Measurements from ENCODE around the gene SAMD4A.

Gene SAMD4A

GRCh38 chr14:54760866-54761575 lies 194.1 kb downstream of the SAMD4A start:
- Mint-ChIP-seq H3K27me3 (peaks cover 12% of the 10 kb centered on the region), H3K4me3 (no peak overlapping the region), H3K9me3 (no peaks in the 10 kb centered on the region), H3K27ac (no peak overlapping the region), H3K4me1 (peaks cover 40% of the 10 kb centered on the region)
- ATAC-seq (no peak), DNase-seq (no peak)

DNA sequence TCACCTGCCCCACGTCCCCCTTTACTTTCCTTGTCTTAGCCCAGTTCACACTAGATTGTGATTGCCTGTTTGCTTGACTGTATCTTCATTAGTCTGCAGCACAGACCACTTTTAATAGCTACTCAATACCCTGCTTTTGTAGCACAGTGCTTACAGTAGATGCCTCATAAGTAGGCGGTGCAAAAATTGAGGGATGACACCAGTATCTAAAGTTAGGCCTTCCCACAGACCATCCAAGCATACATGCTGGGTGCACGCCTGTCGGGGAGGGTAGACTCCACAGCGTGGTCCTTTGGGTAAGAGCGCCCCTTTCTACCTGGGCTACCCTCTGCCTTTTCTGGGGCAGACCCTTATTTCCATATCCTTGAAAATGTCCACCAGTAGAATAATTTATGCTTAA lies 194.9 kb downstream of the SAMD4A start:
- Mint-ChIP-seq H3K4me3 (peak overlapping the region in 1 of 2 donors; percentile 11), H3K4me1 (peaks cover 43% of the 10 kb centered on the region), H3K9me3 (no peaks in the 10 kb centered on the region), H3K27ac (no peak overlapping the region), H3K27me3 (peaks cover 10% of the 10 kb centered on the region)
- ATAC-seq (no peak), DNase-seq (no peak)

GRCh38 chr14:54762296-54762695 lies 195.4 kb downstream of the SAMD4A start:
- Mint-ChIP-seq H3K27ac (peak overlapping the region in 1 of 2 donors; percentile 77), H3K4me1 (peaks cover 43% of the 10 kb centered on the region), H3K27me3 (peaks cover 10% of the 10 kb centered on the region), H3K9me3 (no peaks in the 10 kb centered on the region), H3K4me3 (peak overlapping the region in 1 of 2 donors; percentile 11)
- DNase-seq (no peak), ATAC-seq (peak; percentile 20)

- Mint-ChIP-seq H3K9me3 (no peaks in the 10 kb centered on the region), H3K4me3 (no peak overlapping the region), H3K27me3 (peaks cover 24% of the 10 kb centered on the region), H3K27ac (no peak overlapping the region), H3K4me1 (peaks cover 39% of the 10 kb centered on the region)
- ATAC-seq (no peak), DNase-seq (no peak)
These were observed 196.8 kb downstream of the SAMD4A start for GRCh38 chr14:54763761-54764160.

DNA sequence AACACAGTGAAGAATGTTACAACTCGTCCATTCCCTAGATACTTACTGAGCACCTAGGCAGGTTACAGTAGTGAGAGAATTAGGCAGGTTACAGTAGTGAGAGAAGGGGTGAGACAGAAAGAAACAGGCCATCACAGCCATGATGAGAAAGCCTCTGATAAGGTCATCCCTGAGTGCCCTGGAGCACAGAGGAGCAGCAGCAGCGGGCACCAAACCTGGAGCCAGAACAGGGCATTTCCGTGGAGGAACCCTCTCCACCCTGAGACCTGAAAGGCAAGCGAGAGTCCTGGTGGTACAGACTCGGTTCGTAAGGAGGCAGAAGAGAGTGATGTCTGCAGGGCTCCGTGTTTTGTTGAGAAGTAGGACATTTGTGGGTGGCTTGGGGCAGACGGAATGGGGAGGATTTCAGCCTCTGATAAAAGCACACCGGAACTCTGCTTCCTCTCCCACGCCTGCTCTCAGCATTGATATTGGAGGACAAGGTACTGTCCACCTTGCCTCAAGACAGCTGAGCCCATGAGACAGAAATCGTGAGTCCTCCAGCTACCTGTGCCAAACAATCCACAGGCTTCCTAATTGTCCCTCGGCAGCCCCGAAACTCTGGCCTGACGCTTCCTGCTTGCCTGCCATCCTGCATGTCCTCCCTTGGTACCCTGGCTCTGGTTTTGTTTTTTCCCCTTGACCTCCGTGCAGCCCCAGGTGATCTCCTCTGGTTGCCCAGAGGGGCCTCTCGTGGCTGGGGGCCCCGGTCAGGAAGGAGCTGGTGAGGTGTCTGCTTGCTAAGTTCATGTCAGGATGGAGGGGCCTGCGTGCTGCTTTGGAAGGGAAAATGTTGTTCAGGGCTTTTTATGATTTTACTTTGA lies 199.6 kb downstream of the SAMD4A start:
- H3K9me3 Mint-ChIP-seq = no peaks in the 10 kb centered on the region
- ATAC-seq (no peak), DNase-seq (no peak)
- peaks cover 39% of the 10 kb centered on the region for H3K27me3 Mint-ChIP-seq
- peak overlapping the region in 1 of 2 donors; percentile 11 for H3K4me3 Mint-ChIP-seq
- peaks cover 35% of the 10 kb centered on the region for H3K4me1 Mint-ChIP-seq
- H3K27ac Mint-ChIP-seq = peak overlapping the region in 1 of 2 donors; percentile 19

DNA sequence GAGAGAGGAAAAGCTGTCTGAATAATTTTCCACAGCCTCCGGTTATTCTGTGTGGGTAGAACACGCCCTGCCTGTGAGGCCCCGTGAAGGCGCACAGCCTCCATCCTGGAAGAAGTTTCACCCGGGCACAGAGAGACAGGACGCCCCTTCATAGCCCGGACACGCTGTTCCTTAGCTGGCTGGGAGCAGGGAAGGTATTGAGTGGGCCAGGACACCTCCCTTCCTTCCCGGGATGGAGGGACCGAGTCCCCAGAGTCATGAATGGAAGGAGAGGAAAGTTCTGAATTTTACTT lies 200.2 kb downstream of the SAMD4A start:
- Mint-ChIP-seq H3K27me3 (peaks cover 39% of the 10 kb centered on the region), H3K4me3 (no peak overlapping the region), H3K4me1 (peaks cover 31% of the 10 kb centered on the region), H3K9me3 (no peaks in the 10 kb centered on the region), H3K27ac (no peak overlapping the region)
- DNase-seq (no peak), ATAC-seq (no peak)

DNA sequence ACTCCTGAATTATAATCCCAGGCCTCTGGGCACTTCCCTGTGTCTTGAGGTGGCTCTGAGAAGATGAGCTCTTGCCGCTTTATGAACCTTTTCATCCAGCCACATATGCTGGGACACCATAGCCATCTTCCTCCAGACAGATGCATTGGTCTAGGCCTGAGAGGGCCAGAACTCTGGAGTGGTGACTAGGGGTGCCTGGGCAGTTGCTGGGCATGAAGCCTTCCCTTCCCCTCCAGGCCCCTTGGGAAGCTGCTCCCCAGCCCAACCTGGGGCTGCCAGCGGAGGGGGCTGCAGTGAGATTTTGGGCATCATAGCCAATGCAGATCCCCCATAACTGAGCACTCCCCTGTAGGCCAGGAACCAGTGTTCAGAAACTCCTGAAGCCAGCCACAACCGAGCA lies 200.5 kb downstream of the SAMD4A start:
- ATAC-seq = no peak
- H3K27ac Mint-ChIP-seq = no peak overlapping the region
- no peak overlapping the region for H3K4me3 Mint-ChIP-seq
- no peak for DNase-seq
- H3K4me1 Mint-ChIP-seq = peaks cover 31% of the 10 kb centered on the region
- peaks cover 39% of the 10 kb centered on the region for H3K27me3 Mint-ChIP-seq
- no peaks in the 10 kb centered on the region for H3K9me3 Mint-ChIP-seq

DNA sequence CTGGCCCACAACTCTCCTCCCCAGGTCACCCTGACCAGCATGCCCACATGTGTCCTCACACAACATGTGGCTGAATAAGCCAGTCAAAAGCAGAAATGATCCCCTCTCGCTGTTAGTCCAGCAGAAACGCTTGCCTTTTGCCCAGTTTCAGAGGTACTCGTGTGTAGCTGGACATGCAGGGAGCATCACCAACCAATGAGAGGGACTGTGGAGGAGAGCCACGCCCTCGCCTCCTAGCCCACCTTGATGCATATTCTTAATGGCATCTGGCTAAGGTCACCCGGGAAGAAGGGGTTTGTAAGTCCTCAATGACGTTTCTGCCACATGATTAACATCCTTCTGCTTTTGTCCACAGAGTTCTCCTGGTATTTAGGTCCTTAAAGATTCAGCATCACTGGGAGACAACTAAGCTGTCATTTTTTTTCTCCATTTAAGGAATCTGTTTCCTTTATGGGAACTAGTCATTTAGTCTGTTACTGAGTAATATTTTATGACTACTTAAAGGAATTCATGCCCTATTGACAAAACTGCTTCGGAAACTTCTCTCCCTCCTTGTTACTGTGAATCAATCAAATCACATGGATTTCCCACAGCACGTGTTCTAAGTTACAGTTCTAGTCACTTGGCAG lies 201.7 kb downstream of the SAMD4A start:
- DNase-seq = no peak
- Mint-ChIP-seq H3K4me3 (no peak overlapping the region), H3K27me3 (peaks cover 39% of the 10 kb centered on the region), H3K9me3 (no peaks in the 10 kb centered on the region), H3K4me1 (peaks cover 39% of the 10 kb centered on the region), H3K27ac (peak overlapping the region in 1 of 2 donors; percentile 59)
- ATAC-seq = no peak

- peaks cover 47% of the 10 kb centered on the region for H3K27me3 Mint-ChIP-seq
- DNase-seq (no peak), ATAC-seq (no peak)
- no peak overlapping the region for H3K27ac Mint-ChIP-seq
- peaks cover 41% of the 10 kb centered on the region for H3K4me1 Mint-ChIP-seq
- H3K4me3 Mint-ChIP-seq = no peak overlapping the region
- no peaks in the 10 kb centered on the region for H3K9me3 Mint-ChIP-seq
These were observed 203.3 kb downstream of the SAMD4A start for GRCh38 chr14:54769951-54770863.

DNA sequence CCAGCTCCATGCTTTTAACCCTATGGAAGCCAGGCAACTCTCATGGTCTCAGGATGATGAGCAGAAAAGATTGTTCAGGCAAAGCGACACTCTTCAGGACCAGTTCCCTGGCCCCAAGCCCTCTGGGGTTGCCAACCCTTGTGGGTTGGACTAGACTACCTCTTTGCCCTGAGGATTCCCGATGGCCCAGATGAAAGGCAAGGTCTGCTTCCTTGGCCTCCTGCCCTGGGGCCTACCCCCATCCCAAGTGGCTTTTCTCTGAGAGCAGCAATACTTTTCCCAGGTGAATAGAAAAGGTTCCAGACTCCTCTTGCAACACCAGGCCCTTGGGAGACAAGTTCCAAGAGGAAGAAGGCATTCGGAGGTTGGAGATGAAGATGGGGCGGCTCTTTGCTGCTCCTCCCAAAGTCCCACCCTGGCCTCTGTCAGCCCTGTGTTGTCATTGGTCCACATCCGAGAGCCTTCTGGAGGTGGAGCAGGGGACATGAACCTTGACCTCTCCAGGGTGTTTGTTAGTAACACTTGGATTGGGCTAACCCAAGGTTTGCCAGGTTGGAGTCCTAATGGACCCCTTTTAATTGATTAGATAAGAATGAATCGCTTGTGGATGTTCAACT lies 204.6 kb downstream of the SAMD4A start:
- H3K27ac Mint-ChIP-seq = no peak overlapping the region
- ATAC-seq (no peak), DNase-seq (no peak)
- H3K4me1 Mint-ChIP-seq = peaks cover 46% of the 10 kb centered on the region
- peaks cover 42% of the 10 kb centered on the region for H3K27me3 Mint-ChIP-seq
- H3K4me3 Mint-ChIP-seq = no peak overlapping the region
- no peaks in the 10 kb centered on the region for H3K9me3 Mint-ChIP-seq

DNA sequence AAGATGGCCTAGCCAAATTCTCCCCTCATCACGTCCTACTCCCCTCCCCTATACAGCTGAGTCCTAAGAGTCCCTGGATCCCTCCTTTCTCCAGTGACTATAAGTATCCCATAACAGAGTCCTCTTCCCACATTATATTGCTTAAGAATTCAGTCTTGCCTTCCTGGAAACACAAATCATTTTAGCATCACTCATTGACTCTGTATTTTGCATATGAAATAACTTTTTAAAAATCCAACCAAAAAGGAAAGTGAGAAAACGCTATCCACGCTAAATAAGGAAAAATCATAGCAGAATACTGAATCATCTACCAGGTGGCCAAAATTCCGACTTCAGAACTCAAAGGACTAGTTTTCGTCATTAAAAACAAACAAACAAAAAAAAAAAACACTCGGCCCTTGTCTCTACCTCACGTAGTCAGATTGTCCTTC lies 205.5 kb downstream of the SAMD4A start:
- Mint-ChIP-seq H3K4me1 (peaks cover 46% of the 10 kb centered on the region), H3K27me3 (peaks cover 41% of the 10 kb centered on the region), H3K4me3 (peak overlapping the region; percentile 75 to 81), H3K9me3 (no peaks in the 10 kb centered on the region), H3K27ac (peak overlapping the region in 1 of 2 donors; percentile 85)
- DNase-seq (no peak), ATAC-seq (no peak)

DNA sequence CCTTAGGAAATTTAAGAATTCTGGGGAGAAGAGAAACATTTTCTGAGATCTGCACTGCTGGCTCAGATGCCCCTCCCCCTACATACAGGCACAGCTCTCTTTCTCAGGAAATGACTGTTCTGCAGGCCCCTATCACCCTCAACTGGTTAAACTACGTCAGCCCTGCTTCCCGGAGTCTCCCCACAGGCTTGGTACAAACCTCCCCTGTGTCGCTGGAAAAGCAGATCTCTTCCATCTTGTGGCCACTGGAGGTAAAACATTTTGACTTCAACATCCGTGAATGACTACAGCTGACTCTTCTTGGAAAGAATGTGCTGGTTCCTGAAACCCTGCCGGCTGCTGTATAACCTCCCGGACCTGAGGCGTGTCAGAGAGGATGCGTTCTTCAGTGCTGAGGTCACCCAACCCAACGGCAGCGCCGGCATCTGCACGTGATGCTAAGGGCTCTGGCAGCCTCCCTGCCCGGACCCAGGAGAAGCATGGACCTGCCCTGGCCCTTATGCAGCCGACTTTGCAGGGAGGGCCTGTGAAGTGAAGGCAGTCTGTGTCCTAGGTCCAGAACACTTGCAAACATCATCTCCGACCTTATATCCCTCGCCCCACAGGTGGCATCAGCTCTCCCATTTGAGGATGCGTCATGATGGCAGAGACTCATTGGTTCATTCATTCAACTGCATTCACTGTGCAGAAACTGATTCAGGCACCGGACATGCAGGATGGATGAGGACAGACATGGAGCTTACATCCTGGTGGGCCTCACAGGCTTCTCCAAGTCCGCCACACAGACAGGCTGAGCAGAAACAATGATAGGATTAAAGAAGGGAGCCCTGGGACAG lies 206.5 kb downstream of the SAMD4A start:
- H3K27ac Mint-ChIP-seq = peak overlapping the region; percentile 72 to 85
- peak; percentile 84 for ATAC-seq

GRCh38 chr14:54774824-54775223 lies 207.9 kb downstream of the SAMD4A start:
- no peak overlapping the region for H3K27ac Mint-ChIP-seq
- peaks cover 58% of the 10 kb centered on the region for H3K4me1 Mint-ChIP-seq
- no peaks in the 10 kb centered on the region for H3K9me3 Mint-ChIP-seq
- peaks cover 32% of the 10 kb centered on the region for H3K27me3 Mint-ChIP-seq
- DNase-seq (no peak), ATAC-seq (no peak)
- H3K4me3 Mint-ChIP-seq = no peak overlapping the region

More for the DNA sequence above, 206.5 kb downstream of the SAMD4A start:
- peaks cover 55% of the 10 kb centered on the region for H3K4me1 Mint-ChIP-seq
- H3K4me3 Mint-ChIP-seq = peak overlapping the region; percentile 75 to 81
- no peaks in the 10 kb centered on the region for H3K9me3 Mint-ChIP-seq
- H3K27me3 Mint-ChIP-seq = peaks cover 37% of the 10 kb centered on the region
- peak; percentile 80 to 94 for DNase-seq

All from stimulated activated naive CD8-positive, alpha-beta T cell treated with anti-CD3 and anti-CD28 coated beads, Interleukin-15, amount 100 ng/mL, for 72 hours (primary cell).